Neural crest cell (in vitro differentiated cells): ENCODE measurements around the gene SPAG5. TPM values are rescaled to one million over a fixed set of nuclear protein-coding genes. Genes with fewer than 3 reads are reported as not detected.

Experiments
- DNase-seq: peaks from one replicate; pipeline ENCODE4 v3.0.0; 2021; ENCODE audit warnings: low read depth, mixed read lengths, low spot score
- H3K27ac Mint-ChIP-seq: one replicate; pipeline ENCODE4 v1.8.0; 2021; ENCODE audit warnings: mild to moderate bottlenecking, mixed read lengths; ENCODE audit not compliant: unreplicated experiment
- H3K27me3 Mint-ChIP-seq: 2 replicates; pipeline ENCODE4 v1.8.0; 2021; ENCODE audit warnings: low read depth, mild to moderate bottlenecking, mixed read lengths
- H3K36me3 Mint-ChIP-seq: 2 replicates; pipeline ENCODE4 v1.8.0; 2021; ENCODE audit warnings: low read depth, mild to moderate bottlenecking, mixed read lengths
- H3K4me1 Mint-ChIP-seq: 2 replicates; pipeline ENCODE4 v1.8.0; 2021; ENCODE audit warnings: mixed read lengths
- H3K4me3 Mint-ChIP-seq: one replicate; pipeline ENCODE4 v1.8.0; 2021; ENCODE audit warnings: mild to moderate bottlenecking, mixed read lengths
- H3K9me3 Mint-ChIP-seq: 2 replicates; pipeline ENCODE4 v1.8.0; 2021; ENCODE audit warnings: mixed read lengths
- total RNA-seq: library from RNA; stranded (reverse); gene quantifications from 2 replicates; pipeline ENCODE4 v1.2.1, GENCODE V29; 2021
- TF ChIP-seq, protein P1 (sequence below): fragments of 200-600 bp; sonication (generic); conservative IDR thresholded peaks from 2 replicates; pipeline ENCODE4 v1.5.0; 2021; ENCODE audit warnings: antibody characterized with exemption, mild to moderate bottlenecking

Gene SPAG5
- total RNA-seq, 1 donor from 2014 or later: 151 TPM

DNA sequence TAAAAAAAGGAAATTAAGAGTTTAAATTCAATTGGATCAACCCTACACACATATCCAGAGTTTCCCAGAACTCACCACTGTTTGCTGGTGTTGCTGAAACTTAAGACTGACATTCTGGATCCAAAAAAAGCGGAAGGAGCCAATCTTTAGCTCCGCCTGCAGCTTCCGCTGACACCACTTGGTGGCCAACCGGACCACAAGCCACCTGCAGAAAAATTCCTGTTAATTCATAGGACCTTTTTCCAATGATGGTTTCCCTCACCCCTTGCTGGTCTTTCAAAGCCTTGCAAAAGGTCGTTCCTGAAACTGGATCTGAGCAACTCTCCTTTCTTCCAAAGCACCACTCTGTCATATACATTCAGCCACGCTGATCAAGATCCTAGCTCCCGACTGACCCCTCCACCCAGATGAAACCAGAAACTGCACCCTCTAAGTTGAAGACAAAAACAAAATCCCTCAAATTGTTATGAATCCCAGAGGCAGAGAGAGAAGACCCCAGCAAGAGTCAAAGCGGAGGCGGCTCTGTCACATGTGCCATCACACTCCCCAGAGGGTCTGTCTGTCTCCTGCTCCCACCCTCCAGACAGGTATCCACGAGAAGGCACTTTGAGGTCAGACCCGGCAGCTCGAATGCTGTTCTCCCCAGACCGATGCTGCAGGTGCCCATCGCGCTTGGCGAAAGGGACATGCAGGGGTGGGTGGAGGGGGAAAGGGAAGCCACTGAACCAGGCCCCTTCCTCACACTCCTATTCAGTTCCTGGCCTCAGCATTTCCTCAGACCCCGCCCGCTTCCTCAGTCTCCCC, 45.4 kb upstream of the SPAG5 start:
- Mint-ChIP-seq H3K27ac (peak overlapping the region; percentile 71), H3K9me3 (no peaks in the 10 kb centered on the region), H3K4me3 (peak overlapping the region; percentile 93), H3K4me1 (peaks cover 35% of the 10 kb centered on the region), H3K36me3 (peaks cover 12% of the 10 kb centered on the region), H3K27me3 (no peaks in the 10 kb centered on the region)
- TF ChIP-seq, protein P1, sequence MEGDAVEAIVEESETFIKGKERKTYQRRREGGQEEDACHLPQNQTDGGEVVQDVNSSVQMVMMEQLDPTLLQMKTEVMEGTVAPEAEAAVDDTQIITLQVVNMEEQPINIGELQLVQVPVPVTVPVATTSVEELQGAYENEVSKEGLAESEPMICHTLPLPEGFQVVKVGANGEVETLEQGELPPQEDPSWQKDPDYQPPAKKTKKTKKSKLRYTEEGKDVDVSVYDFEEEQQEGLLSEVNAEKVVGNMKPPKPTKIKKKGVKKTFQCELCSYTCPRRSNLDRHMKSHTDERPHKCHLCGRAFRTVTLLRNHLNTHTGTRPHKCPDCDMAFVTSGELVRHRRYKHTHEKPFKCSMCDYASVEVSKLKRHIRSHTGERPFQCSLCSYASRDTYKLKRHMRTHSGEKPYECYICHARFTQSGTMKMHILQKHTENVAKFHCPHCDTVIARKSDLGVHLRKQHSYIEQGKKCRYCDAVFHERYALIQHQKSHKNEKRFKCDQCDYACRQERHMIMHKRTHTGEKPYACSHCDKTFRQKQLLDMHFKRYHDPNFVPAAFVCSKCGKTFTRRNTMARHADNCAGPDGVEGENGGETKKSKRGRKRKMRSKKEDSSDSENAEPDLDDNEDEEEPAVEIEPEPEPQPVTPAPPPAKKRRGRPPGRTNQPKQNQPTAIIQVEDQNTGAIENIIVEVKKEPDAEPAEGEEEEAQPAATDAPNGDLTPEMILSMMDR: peak; percentile 71
- DNase-seq: peak; percentile 26

GRCh38 chr17:28641579-28641978, 42.8 kb upstream of the SPAG5 start:
- no peaks in the 10 kb centered on the region for H3K27me3 Mint-ChIP-seq
- H3K4me1 Mint-ChIP-seq: peaks cover 30% of the 10 kb centered on the region
- H3K27ac Mint-ChIP-seq: peak overlapping the region; percentile 32
- DNase-seq: no peak
- peak overlapping the region; percentile 42 for H3K4me3 Mint-ChIP-seq
- H3K36me3 Mint-ChIP-seq: peaks cover 20% of the 10 kb centered on the region
- TF ChIP-seq, protein P1: no peak
- no peaks in the 10 kb centered on the region for H3K9me3 Mint-ChIP-seq

GRCh38 chr17:28635506-28635905, 36.7 kb upstream of the SPAG5 start:
- TF ChIP-seq, protein P1: no peak
- Mint-ChIP-seq H3K27me3 (no peaks in the 10 kb centered on the region), H3K4me3 (no peak overlapping the region), H3K9me3 (no peaks in the 10 kb centered on the region), H3K4me1 (no peaks in the 10 kb centered on the region), H3K36me3 (peaks cover 31% of the 10 kb centered on the region), H3K27ac (no peak overlapping the region)
- DNase-seq: no peak

- Mint-ChIP-seq H3K27ac (no peak overlapping the region), H3K4me3 (no peak overlapping the region), H3K36me3 (peaks cover 29% of the 10 kb centered on the region), H3K9me3 (no peaks in the 10 kb centered on the region), H3K4me1 (no peaks in the 10 kb centered on the region), H3K27me3 (no peaks in the 10 kb centered on the region)
- TF ChIP-seq, protein P1: no peak
- no peak for DNase-seq
Measured at GRCh38 chr17:28634206-28634865, 35.5 kb upstream of the SPAG5 start.

DNA sequence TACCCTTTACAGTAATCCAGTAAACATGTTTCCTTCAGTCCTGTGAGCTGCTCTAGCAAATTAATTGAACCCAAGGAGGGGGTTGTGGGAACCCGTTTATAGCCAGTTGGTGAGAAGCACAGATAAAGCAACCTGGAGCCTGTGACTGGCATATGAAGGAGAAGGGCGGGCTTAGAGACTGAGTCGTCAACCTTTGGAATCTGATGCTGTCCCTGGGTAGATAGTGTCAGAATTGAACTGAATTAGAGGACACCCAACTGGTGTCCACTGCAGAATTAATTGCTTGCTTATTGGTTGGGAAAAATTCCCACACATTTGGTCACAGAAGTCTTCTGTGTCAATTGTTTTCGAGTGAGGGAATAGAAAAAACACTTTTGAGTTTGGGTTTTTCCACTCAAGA, 28.0 kb upstream of the SPAG5 start:
- TF ChIP-seq, protein P1: no peak
- H3K9me3 Mint-ChIP-seq: no peaks in the 10 kb centered on the region
- H3K36me3 Mint-ChIP-seq: peaks cover 11% of the 10 kb centered on the region
- H3K4me3 Mint-ChIP-seq: no peak overlapping the region
- H3K27ac Mint-ChIP-seq: no peak overlapping the region
- no peaks in the 10 kb centered on the region for H3K4me1 Mint-ChIP-seq
- H3K27me3 Mint-ChIP-seq: no peaks in the 10 kb centered on the region
- DNase-seq: no peak
